Cardiac muscle cell (in vitro differentiated cells and primary cell): ENCODE measurements around the gene PRRC2A. TPM values are rescaled to one million over a fixed set of nuclear protein-coding genes. Genes with fewer than 3 reads are reported as not detected.
"Not testable (repeated sequence)": the region's sequence is repeated elsewhere in the genome, so short reads cannot be mapped to it uniquely, and the experiment has no call there.

ENCODE experiments used
- DNase-seq, 2 donors: peaks; one replicate each; pipeline versions ENCODE4 v3.0.0 to v3.0.0-alpha.2; 2010 to 2017; ENCODE audit warnings: low read depth in 1 of 2, low spot score in 1 of 2
- H3K27ac ChIP-seq: fragments of 200-600 bp; sonication (generic); 2 replicates; pipeline ENCODE4 v1.5.1; 2016
- H3K27me3 ChIP-seq: fragments of 200-600 bp; sonication (generic); 2 replicates; pipeline ENCODE4 v1.6.0; 2016; ENCODE audit warnings: control low read depth
- H3K36me3 ChIP-seq: fragments of 200-600 bp; sonication (generic); 2 replicates; pipeline ENCODE4 v1.5.1; 2016; ENCODE audit warnings: control low read depth
- H3K4me1 ChIP-seq: fragments of 200-600 bp; sonication (generic); 2 replicates; pipeline ENCODE4 v1.8.1; 2017; ENCODE audit warnings: low read depth, mild to moderate bottlenecking, mixed run types
- H3K4me3 ChIP-seq: fragments of 200-600 bp; sonication (generic); 2 replicates; pipeline ENCODE4 v1.5.1; 2016; ENCODE audit warnings: mild to moderate bottlenecking
- H3K9me3 ChIP-seq: fragments of 200-600 bp; sonication (generic); 2 replicates; pipeline ENCODE4 v1.5.1; 2017; ENCODE audit warnings: low read depth, mild to moderate bottlenecking, control low read depth
- CTCF ChIP-seq: IDR thresholded peaks from 2 replicates; pipeline ENCODE4 v1.5.1; 2012; ENCODE audit warnings: low read depth, mild to moderate bottlenecking, low read length
- polyA plus RNA-seq: library from polyadenylated mRNA; unstranded; fragments of >200 nt; fragmentation: Nextera tagmentation; extraction: Ambion mirVana; gene quantifications from 2 replicates; pipeline ENCODE4 v1.2.1, GENCODE V29; 2016
- total RNA-seq: library from RNA; depleted of rRNA; stranded (reverse); fragments of >200 nt; gene quantifications from 2 replicates; pipeline ENCODE4 v1.2.3, GENCODE V29; 2016

Gene PRRC2A
- total and polyA plus RNA-seq, 2 experiments from 2014 or later: 70.2 to 208 TPM

- H3K36me3 ChIP-seq: no peaks in the 10 kb centered on the region
- no peaks in the 10 kb centered on the region for H3K4me1 ChIP-seq
- H3K27me3 ChIP-seq: no peaks in the 10 kb centered on the region
- no peak overlapping the region for H3K4me3 ChIP-seq
- H3K9me3 ChIP-seq: no peaks in the 10 kb centered on the region
- TF ChIP-seq CTCF: no peak
- peak in 1 of 2 donors; percentile 14 for DNase-seq
- H3K27ac ChIP-seq: no peak overlapping the region
Measured at GRCh38 chr6:31588871-31589650, 31.5 kb upstream of the PRRC2A start.

GRCh38 chr6:31590691-31591090, 29.8 kb upstream of the PRRC2A start:
- not testable (repeated sequence) for DNase-seq, H3K4me1 ChIP-seq, H3K36me3 ChIP-seq, H3K4me3 ChIP-seq, H3K27me3 ChIP-seq, H3K9me3 ChIP-seq, H3K27ac ChIP-seq

- Histone ChIP-seq H3K4me1 (no peaks in the 10 kb centered on the region), H3K9me3 (no peaks in the 10 kb centered on the region), H3K36me3 (no peaks in the 10 kb centered on the region), H3K4me3 (no peak overlapping the region), H3K27me3 (no peaks in the 10 kb centered on the region), H3K27ac (no peak overlapping the region)
- TF ChIP-seq CTCF: no peak
- no peak for DNase-seq
Measured at GRCh38 chr6:31592396-31592771, 28.1 kb upstream of the PRRC2A start.

- Histone ChIP-seq H3K27me3 (no peaks in the 10 kb centered on the region), H3K9me3 (no peaks in the 10 kb centered on the region), H3K4me1 (no peaks in the 10 kb centered on the region), H3K4me3 (no peak overlapping the region), H3K27ac (no peak overlapping the region), H3K36me3 (no peaks in the 10 kb centered on the region)
- peak; percentile 30 for TF ChIP-seq CTCF
- DNase-seq: peak; percentile 26 to 49
Measured at GRCh38 chr6:31597006-31597405, 23.5 kb upstream of the PRRC2A start.

GRCh38 chr6:31607317-31607716, 13.2 kb upstream of the PRRC2A start:
- Histone ChIP-seq H3K27ac (no peak overlapping the region), H3K27me3 (no peaks in the 10 kb centered on the region), H3K4me3 (no peak overlapping the region), H3K9me3 (no peaks in the 10 kb centered on the region), H3K36me3 (no peaks in the 10 kb centered on the region), H3K4me1 (no peaks in the 10 kb centered on the region)
- no peak for TF ChIP-seq CTCF
- DNase-seq: no peak

GRCh38 chr6:31609519-31610406, 10.8 kb upstream of the PRRC2A start:
- H3K27ac ChIP-seq: no peak overlapping the region
- no peak for TF ChIP-seq CTCF
- H3K36me3 ChIP-seq: no peaks in the 10 kb centered on the region
- H3K4me1 ChIP-seq: peaks cover 1% of the 10 kb centered on the region
- DNase-seq: peak in 1 of 2 donors; percentile 56
- no peaks in the 10 kb centered on the region for H3K9me3 ChIP-seq
- no peak overlapping the region for H3K4me3 ChIP-seq
- no peaks in the 10 kb centered on the region for H3K27me3 ChIP-seq
